RCC 7860 (cell line): ENCODE results near the gene E2F6.

Experiments
- DNase-seq: peaks from one replicate; pipeline ENCODE4 v3.0.0-alpha.2; 2015; ENCODE audit warnings: low spot score
- FAIRE-seq: peaks from 2 replicates; lab custom pipeline; 2012; peaks lifted over from hg19 to GRCh38; lab: Jason Lieb, UNC

E2F6 gene

GRCh38 chr2:11494310-11494709, 28.3 kb upstream of the E2F6 start:
- no peak for FAIRE-seq
- no peak for DNase-seq

GRCh38 chr2:11493282-11493681, 27.3 kb upstream of the E2F6 start:
- FAIRE-seq (no peak), DNase-seq (no peak)

GRCh38 chr2:11492720-11493119, 26.8 kb upstream of the E2F6 start:
- FAIRE-seq (no peak), DNase-seq (no peak)

GRCh38 chr2:11492244-11492643, 26.3 kb upstream of the E2F6 start:
- FAIRE-seq: no peak
- DNase-seq: no peak

- DNase-seq (no peak), FAIRE-seq (no peak)
These were observed 25.5 kb upstream of the E2F6 start for GRCh38 chr2:11491348-11491933.

- FAIRE-seq (no peak), DNase-seq (no peak)
These were observed 24.2 kb upstream of the E2F6 start for GRCh38 chr2:11490194-11490593.

- no peak for DNase-seq
- no peak for FAIRE-seq
These were observed 22.8 kb upstream of the E2F6 start for GRCh38 chr2:11488809-11489208.

GRCh38 chr2:11483806-11484617, 18.1 kb upstream of the E2F6 start:
- DNase-seq (no peak), FAIRE-seq (no peak)

GRCh38 chr2:11482473-11483035, 16.6 kb upstream of the E2F6 start:
- DNase-seq (no peak), FAIRE-seq (no peak)

- FAIRE-seq (no peak), DNase-seq (no peak)
These were observed 16.0 kb upstream of the E2F6 start for GRCh38 chr2:11481789-11482472.

- FAIRE-seq: no peak
- DNase-seq: no peak
These were observed 15.4 kb upstream of the E2F6 start for GRCh38 chr2:11481426-11481788.

GRCh38 chr2:11480859-11481258, 14.9 kb upstream of the E2F6 start:
- FAIRE-seq: no peak
- DNase-seq: no peak

- DNase-seq: no peak
- no peak for FAIRE-seq
These were observed 14.4 kb upstream of the E2F6 start for GRCh38 chr2:11480406-11480805.

GRCh38 chr2:11478899-11479605, 13.1 kb upstream of the E2F6 start:
- DNase-seq (no peak), FAIRE-seq (no peak)

GRCh38 chr2:11477994-11478393, 12.0 kb upstream of the E2F6 start:
- FAIRE-seq (peak; percentile 33), DNase-seq (peak; percentile 38)

- DNase-seq (no peak), FAIRE-seq (no peak)
These were observed 7.9 kb upstream of the E2F6 start for GRCh38 chr2:11473659-11474433.

GRCh38 chr2:11467749-11468148, 1.8 kb upstream of the E2F6 start:
- DNase-seq (no peak), FAIRE-seq (no peak)

GRCh38 chr2:11467129-11467649, 1.2 kb upstream of the E2F6 start:
- DNase-seq (no peak), FAIRE-seq (no peak)

- DNase-seq: no peak
- no peak for FAIRE-seq
These were observed 557 bp upstream of the E2F6 start for GRCh38 chr2:11466307-11467128.
